Stimulated activated CD8-positive, alpha-beta memory T cell treated with anti-CD3 and anti-CD28 coated beads, Interleukin-4, amount 100 ng/mL, for 24 hours (primary cell): Measurements from ENCODE around the gene MRAS.
"Not testable (repeated sequence)": the region's sequence is repeated elsewhere in the genome, so short reads cannot be mapped to it uniquely, and the experiment has no call there.

ENCODE experiments used
- DNase-seq: peaks from one replicate; pipeline ENCODE4 v3.0.0-alpha.2; 2020; ENCODE audit warnings: low read depth

Gene MRAS

DNA sequence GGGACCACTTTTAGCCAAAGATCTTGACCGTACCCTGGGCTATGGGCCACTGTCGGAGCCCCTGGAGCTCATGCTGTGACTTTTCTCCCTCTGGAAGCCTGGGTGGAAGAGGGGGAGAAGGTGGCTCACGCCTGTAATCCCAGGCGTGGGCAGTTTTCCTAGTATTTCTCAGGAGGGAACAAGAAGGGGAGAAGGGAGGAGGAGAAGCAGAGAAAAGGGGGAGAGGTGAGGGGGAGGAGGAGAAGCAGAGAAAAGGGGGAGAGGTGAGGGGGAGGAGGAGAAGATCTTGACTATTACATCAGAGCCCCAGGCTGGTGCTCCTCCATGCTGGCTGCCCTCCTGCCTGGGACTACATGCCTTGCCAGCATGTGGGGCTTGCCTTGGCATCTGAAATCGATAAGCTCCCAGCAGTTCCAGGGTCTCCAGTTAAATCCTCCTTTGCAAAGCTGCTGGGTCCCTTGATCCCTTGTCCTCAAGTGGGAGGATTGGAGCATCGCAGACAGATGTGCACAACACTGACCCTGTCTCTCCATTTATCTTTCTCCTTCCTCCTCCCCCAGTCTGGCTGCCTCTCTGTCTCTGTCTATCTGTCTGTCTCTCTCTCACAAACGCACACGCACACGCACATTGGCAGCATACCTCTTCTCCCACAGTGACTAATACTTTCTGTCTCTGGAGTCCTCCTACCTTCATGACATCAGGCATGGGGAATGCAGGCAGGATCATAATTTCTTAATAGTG lies 41.6 kb downstream of the MRAS start:
- DNase-seq = no peak

DNA sequence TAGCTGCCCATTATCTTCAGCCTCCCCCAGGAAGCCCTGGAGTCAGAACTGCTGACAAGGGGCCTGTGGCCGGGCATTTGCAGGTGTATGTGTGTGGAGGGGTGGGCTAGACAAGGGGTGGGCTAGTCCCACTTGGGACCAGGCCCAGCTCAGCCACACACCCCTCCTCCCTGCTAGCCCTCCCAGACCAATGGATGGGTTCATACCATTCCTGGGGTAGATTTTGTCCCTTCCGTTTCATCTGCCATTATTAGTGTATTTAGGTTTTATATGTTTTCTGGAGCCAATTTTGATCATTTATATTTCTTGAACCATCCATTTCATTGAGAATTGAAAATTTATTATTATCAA lies 42.2 kb downstream of the MRAS start:
- no peak for DNase-seq

GRCh38 chr3:138394156-138394555 lies 45.8 kb downstream of the MRAS start:
- DNase-seq = no peak

GRCh38 chr3:138394686-138395085 lies 46.3 kb downstream of the MRAS start:
- DNase-seq = no peak

- DNase-seq = no peak
Measured at GRCh38 chr3:138395865-138396751, 47.7 kb downstream of the MRAS start.

DNA sequence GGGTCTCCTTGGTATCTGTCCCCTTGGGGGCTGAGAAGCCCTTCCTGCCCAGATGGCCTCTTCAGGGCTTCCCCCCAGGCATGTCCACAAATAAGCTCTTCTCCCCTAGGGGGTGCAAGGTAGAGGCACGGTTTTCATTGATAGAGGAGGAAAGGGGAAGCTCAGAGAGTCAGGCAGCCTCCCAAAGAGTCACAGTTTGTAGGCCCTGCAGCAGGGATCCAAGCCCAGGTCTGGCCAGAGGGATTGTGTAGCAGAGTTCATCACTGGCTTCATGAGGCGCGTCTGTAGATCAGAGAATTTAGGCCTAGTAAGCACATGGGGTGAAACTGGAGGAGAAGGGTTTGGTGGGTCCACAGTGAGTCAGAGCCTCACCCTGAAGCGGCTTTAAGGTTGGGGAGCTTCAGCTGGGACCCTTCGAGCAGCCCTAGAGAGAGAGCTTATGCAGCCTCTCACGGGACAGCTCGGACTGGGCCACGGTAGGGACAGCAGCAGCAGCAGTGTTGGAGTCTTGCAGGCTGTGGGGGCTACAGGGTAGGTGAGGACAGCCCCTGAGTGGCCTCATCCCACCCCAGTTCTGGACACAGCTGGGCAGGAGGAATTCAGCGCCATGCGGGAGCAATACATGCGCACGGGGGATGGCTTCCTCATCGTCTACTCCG lies 48.5 kb downstream of the MRAS start:
- DNase-seq = no peak

DNA sequence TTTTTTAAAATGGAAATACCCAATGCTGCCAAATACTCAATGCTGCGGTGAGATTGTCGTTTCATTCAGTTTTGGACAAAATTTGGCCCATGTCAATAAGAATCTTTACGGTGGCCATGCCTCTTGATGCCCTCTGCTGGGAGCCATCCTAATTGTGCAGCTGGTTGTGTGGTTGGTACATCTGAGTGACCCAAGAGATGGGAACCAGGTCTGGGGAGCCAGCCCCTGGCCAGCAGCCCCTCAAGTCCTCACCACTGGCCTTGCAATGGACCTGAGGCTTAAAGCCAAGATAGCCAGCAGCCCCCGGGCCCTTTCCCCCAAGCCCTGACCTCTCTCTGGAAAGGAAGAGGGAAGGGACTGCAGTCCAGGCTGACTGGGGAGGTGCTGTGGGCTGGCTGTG lies 49.6 kb downstream of the MRAS start:
- DNase-seq = no peak

- DNase-seq = no peak
Measured at GRCh38 chr3:138398791-138399575, 50.6 kb downstream of the MRAS start.

DNA sequence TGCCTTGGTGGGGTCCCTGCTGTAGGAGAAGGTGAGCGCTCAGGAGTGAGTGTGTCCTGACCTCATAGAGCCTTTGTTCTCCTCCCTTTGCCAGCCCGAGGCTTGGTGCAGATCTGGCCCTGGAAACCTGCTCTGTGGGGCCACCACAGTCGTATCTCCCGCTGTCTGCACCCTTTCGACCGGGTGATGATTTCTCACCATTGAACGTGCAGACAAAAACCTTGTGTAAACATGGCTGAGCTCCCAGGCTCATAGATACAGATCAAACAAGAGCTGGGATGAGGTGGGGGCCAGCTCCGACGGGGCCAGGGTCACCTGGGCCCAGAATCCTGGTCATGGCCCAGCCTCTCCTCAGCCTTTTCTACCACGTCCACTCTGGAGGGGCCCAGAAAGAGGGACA lies 51.4 kb downstream of the MRAS start:
- DNase-seq = no peak

DNA sequence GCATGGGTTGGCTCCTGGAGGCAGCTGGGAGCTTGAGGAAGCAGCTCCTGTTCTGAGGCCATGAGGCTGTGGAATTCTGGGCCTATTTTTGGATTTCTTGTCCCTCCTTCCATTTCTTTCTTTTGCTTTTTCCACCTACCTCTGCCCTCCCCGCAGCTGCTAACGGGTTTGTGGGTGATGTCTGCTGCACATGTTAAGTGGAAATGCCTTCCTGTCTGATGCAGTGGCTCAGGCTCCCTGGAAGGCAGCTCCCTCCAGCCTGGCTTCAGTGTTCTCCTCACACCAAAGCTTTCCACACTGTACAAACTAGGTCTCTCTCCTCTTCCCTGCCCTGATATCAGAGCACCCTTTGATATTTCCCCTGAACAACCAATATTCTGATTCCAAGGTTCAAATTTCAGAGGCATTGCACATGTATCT lies 52.3 kb downstream of the MRAS start:
- DNase-seq = no peak

- DNase-seq = no peak
Measured at GRCh38 chr3:138401834-138402233, 53.5 kb downstream of the MRAS start.

GRCh38 chr3:138404121-138404520 lies 55.7 kb downstream of the MRAS start:
- no peak for DNase-seq

DNA sequence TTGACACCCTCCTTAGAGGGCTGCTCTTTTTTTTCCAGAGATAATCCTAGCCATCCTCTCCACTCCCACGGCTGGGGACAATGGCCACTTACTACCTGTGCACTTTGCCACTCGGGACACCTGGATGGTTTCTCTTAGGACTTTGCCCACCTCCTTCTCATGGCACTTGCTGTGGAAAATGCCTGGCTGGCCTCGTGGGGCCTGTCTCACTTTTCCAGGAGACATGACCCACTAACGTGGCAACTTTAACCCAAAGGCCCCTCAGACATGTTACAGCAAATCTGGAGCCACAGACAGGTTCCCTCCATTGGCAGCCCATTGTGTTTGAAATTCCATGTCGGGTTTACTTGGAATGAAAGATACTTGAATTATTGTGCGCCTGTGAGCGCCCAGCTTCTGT lies 56.6 kb downstream of the MRAS start:
- DNase-seq = no peak

- DNase-seq = no peak
Measured at GRCh38 chr3:138405486-138405885, 57.1 kb downstream of the MRAS start.

GRCh38 chr3:138406606-138407005 lies 58.2 kb downstream of the MRAS start:
- no peak for DNase-seq

DNA sequence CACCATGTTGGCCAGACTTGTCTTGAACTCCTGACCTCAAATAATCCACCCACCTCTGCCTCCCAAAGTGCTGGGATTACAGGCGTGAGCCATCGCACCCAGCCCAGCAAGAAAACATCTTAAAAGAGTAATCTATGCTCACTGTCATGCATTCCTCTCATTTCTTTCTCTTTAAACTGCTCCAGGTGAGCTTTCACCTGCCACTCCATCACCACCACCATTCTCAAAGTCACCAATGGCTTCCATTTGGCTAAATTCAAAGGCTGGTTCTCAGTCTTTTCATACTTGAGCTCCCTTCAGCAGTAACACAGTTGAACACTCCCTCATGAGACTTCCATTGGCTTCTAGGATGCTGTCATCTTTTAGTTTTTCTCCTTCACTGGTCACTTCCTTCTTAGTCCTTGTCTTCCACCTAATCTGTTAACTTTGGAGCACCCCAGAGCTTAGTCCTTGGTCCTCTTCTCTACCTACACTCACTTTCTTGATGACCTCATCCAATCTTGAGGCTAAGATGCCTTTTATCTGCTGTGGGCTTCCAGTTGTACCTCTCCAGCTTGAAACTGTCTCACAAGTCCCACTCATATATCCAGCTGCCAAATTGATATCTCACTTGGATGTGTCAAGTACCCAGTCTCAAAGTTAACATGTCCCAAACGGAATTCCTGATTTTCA lies 59.0 kb downstream of the MRAS start:
- DNase-seq = no peak

GRCh38 chr3:138408751-138409570 lies 60.6 kb downstream of the MRAS start:
- DNase-seq = no peak

DNA sequence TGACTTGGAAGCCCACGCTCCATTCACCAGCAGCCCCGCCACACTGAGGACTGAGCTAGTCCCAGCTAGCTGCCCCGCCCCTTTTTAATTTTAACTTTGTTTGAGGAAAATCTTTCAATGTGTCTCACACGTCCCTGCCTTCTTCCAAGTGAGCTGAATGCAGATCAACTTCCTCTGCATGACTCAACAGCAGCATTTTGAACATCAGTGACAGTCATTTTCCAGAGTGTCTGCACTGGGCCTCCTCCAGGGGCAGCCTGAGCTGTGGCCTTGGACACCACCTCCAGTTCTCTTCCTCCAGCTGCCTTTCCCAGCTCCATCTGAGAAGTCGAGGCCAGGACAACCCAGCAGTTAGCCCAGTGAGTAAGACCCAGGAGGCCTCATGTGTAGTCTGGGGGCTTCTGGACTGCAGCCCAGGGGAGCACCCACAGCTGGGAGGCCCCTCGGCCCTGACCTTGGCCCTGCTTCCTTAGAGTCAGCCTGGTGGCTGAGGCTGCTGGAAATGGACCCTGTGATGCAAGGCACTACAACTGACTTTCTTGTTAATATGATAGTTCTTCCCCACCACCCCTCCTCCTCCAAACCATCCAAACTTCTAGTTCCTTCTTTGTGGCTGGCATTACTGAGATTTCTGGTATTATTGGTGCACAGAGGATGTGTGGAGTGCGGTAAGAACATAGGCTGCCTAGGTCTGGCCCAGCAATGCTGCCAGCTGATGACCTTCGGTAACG lies 64.6 kb downstream of the MRAS start:
- no peak for DNase-seq

- not testable (repeated sequence) for DNase-seq
Measured at GRCh38 chr3:138416236-138416635, 67.9 kb downstream of the MRAS start.

GRCh38 chr3:138417559-138417982 lies 69.2 kb downstream of the MRAS start:
- peak; percentile 31 for DNase-seq
